H9 (cell line): ENCODE results near the gene SEMA3G. TPM values are rescaled to one million over a fixed set of nuclear protein-coding genes. Genes with fewer than 3 reads are reported as not detected.
A peak's percentile ranks its signal among the peaks of the same experiment; 100 is the strongest.

ENCODE experiments used
- DNase-seq: peaks from one replicate; pipeline ENCODE4 v3.0.0-alpha.2; 2017
- H2AFZ ChIP-seq: one replicate; pipeline ENCODE4 v1.6.1; 2013; ENCODE audit warnings: mild to moderate bottlenecking, low read length, control low read depth, moderate library complexity
- H2AK5ac ChIP-seq: 2 replicates; pipeline ENCODE4 v1.6.1; 2013; ENCODE audit warnings: low read length, control low read depth, mixed read lengths; ENCODE audit not compliant: insufficient read length
- H2BK120ac ChIP-seq: one replicate; pipeline ENCODE4 v1.6.1; 2013; ENCODE audit warnings: low read depth, mild to moderate bottlenecking, low read length, control low read depth, inconsistent platforms; ENCODE audit not compliant: poor library complexity, severe bottlenecking
- H2BK12ac ChIP-seq: 2 replicates; pipeline ENCODE4 v1.6.1; 2013; ENCODE audit warnings: low read length, control low read depth, mixed read lengths, low read depth; ENCODE audit not compliant: insufficient read length
- H2BK15ac ChIP-seq: 2 replicates; pipeline ENCODE4 v1.6.1; 2013; ENCODE audit warnings: low read depth, low read length, control low read depth
- H2BK20ac ChIP-seq: one replicate; pipeline ENCODE4 v1.6.1; 2013; ENCODE audit warnings: low read depth, mild to moderate bottlenecking, low read length, control low read depth, inconsistent platforms; ENCODE audit not compliant: poor library complexity, severe bottlenecking
- H2BK5ac ChIP-seq: 2 replicates; pipeline ENCODE4 v1.6.1; 2013; ENCODE audit warnings: low read length, control low read depth, mixed read lengths; ENCODE audit not compliant: insufficient read length
- H3K14ac ChIP-seq: 2 replicates; pipeline ENCODE4 v1.6.1; 2013; ENCODE audit warnings: low read length, control low read depth; ENCODE audit not compliant: insufficient read depth
- H3K18ac ChIP-seq: 2 replicates; pipeline ENCODE4 v1.6.1; 2013; ENCODE audit warnings: low read depth, mild to moderate bottlenecking, mixed read lengths, low read length, control low read depth; ENCODE audit not compliant: insufficient read length
- H3K23ac ChIP-seq: 2 replicates; pipeline ENCODE4 v1.6.1; 2013; ENCODE audit warnings: low read length, control low read depth, mixed read lengths, low read depth; ENCODE audit not compliant: insufficient read length
- H3K23me2 ChIP-seq: 2 replicates; pipeline ENCODE4 v1.6.1; 2013; ENCODE audit warnings: low read depth, mild to moderate bottlenecking, mixed read lengths, low read length, control low read depth; ENCODE audit not compliant: insufficient read length, poor library complexity, severe bottlenecking
- H3K27ac ChIP-seq: 2 replicates; pipeline ENCODE4 v1.5.1; 2013; ENCODE audit warnings: low read length, control low read depth, mixed read lengths, low read depth; ENCODE audit not compliant: insufficient read length
- H3K27me3 ChIP-seq: 2 replicates; pipeline ENCODE4 v1.6.1; 2013; ENCODE audit warnings: low read length, control low read depth, inconsistent platforms; ENCODE audit not compliant: insufficient read depth
- H3K4ac ChIP-seq: 2 replicates; pipeline ENCODE4 v1.6.1; 2013; ENCODE audit warnings: low read depth, mild to moderate bottlenecking, control low read depth, inconsistent platforms, low read length, moderate library complexity
- H3K4me1 ChIP-seq: 2 replicates; pipeline ENCODE4 v1.6.1; 2013; ENCODE audit warnings: low read length, control low read depth, inconsistent platforms; ENCODE audit not compliant: insufficient read depth
- H3K4me2 ChIP-seq: 2 replicates; pipeline ENCODE4 v1.6.1; 2013; ENCODE audit warnings: low read length, control low read depth, mixed read lengths; ENCODE audit not compliant: insufficient read length, insufficient read depth
- H3K56ac ChIP-seq: 2 replicates; pipeline ENCODE4 v1.6.1; 2013; ENCODE audit warnings: low read depth, mild to moderate bottlenecking, mixed read lengths, low read length, control low read depth; ENCODE audit not compliant: insufficient read length
- H3K79me1 ChIP-seq: 2 replicates; pipeline ENCODE4 v1.6.1; 2013; ENCODE audit warnings: low read depth, mild to moderate bottlenecking, moderate library complexity, low read length, control low read depth, inconsistent platforms; ENCODE audit not compliant: insufficient read depth, poor library complexity, severe bottlenecking
- H3K79me2 ChIP-seq: 2 replicates; pipeline ENCODE4 v1.6.1; 2013; ENCODE audit warnings: low read length, control low read depth, inconsistent platforms; ENCODE audit not compliant: insufficient read depth
- H3K9ac ChIP-seq: 2 replicates; pipeline ENCODE4 v1.6.1; 2013; ENCODE audit warnings: low read length, control low read depth, mixed read lengths; ENCODE audit not compliant: insufficient read length; ENCODE audit errors: extremely low read depth
- H3K9me3 ChIP-seq: one replicate; pipeline ENCODE4 v1.6.1; 2013; ENCODE audit warnings: low read depth, low read length, inconsistent platforms; ENCODE audit not compliant: control insufficient read depth
- H3T11ph ChIP-seq: one replicate; pipeline ENCODE4 v1.6.1; 2013; ENCODE audit warnings: mild to moderate bottlenecking, low read length, control low read depth, inconsistent platforms
- H4K20me1 ChIP-seq: one replicate; pipeline ENCODE4 v1.6.1; 2013; ENCODE audit not compliant: control insufficient read depth, insufficient read length, insufficient read depth
- H4K5ac ChIP-seq: 2 replicates; pipeline ENCODE4 v1.6.1; 2013; ENCODE audit warnings: low read depth, mild to moderate bottlenecking, mixed read lengths, low read length, control low read depth; ENCODE audit not compliant: insufficient read length
- H4K8ac ChIP-seq: replicated peaks from 2 replicates; pipeline ENCODE4 v1.6.1; 2013; ENCODE audit warnings: low read length, control low read depth, mixed read lengths, low read depth; ENCODE audit not compliant: insufficient read length
- H4K91ac ChIP-seq: 2 replicates; pipeline ENCODE4 v1.6.1; 2013; ENCODE audit warnings: low read depth, mild to moderate bottlenecking, moderate library complexity, mixed read lengths, low read length, control low read depth; ENCODE audit not compliant: insufficient read length
- H3K27ac Mint-ChIP-seq, 3 experiments: 2 replicates in 2 of 3; 3 replicates in 1 of 3; pipeline ENCODE4 v1.8.0; 2020 to 2021; ENCODE audit warnings: mixed read lengths in 3 of 3, mild to moderate bottlenecking in 1 of 3, moderate library complexity in 1 of 3
- H3K27me3 Mint-ChIP-seq: 2 replicates; pipeline ENCODE4 v1.8.0; 2021; ENCODE audit warnings: low read depth, mild to moderate bottlenecking, moderate library complexity, mixed read lengths
- H3K36me3 Mint-ChIP-seq, 3 experiments: 2 replicates in 2 of 3; 3 replicates in 1 of 3; pipeline ENCODE4 v1.8.0; 2020 to 2021; ENCODE audit warnings: low read depth in 3 of 3, mixed read lengths in 3 of 3; ENCODE audit not compliant: insufficient read depth in 1 of 3
- H3K4me1 Mint-ChIP-seq, 2 experiments: 2 replicates each; pipeline ENCODE4 v1.8.0; 2020; ENCODE audit warnings: mixed read lengths in 2 of 2
- H3K4me3 Mint-ChIP-seq, 2 experiments: 2 replicates in 1 of 2; 3 replicates in 1 of 2; pipeline ENCODE4 v1.8.0; 2020 to 2021; ENCODE audit warnings: mild to moderate bottlenecking in 2 of 2, mixed read lengths in 2 of 2, moderate library complexity in 1 of 2
- H3K9me3 Mint-ChIP-seq, 2 experiments: 2 replicates in 1 of 2; 3 replicates in 1 of 2; pipeline ENCODE4 v1.8.0; 2020; ENCODE audit warnings: mild to moderate bottlenecking in 2 of 2, mixed read lengths in 2 of 2, moderate library complexity in 1 of 2
- CTCF ChIP-seq: fragments of 200-600 bp; sonication (generic); conservative IDR thresholded peaks from 3 replicates; pipeline ENCODE4 v1.8.0; 2021; ENCODE audit warnings: antibody characterized with exemption, mild to moderate bottlenecking
- WGBS: extraction: QIAGEN DNeasy Blood & Tissue Kit; methylation state at CpG from one replicate; pipeline ENCODE4 v1.1.7; 2013; ENCODE audit warnings: missing lambda C conversion rate, low lambda C conversion rate, mixed read lengths; ENCODE audit not compliant: insufficient read length; ENCODE audit errors: extremely low coverage; 5-methylcytosine and 5-hydroxymethylcytosine counted together
- total RNA-seq: library from RNA; stranded (reverse); gene quantifications from 2 replicates; pipeline ENCODE4 v1.2.1, GENCODE V29; 2021

SEMA3G gene
- total RNA-seq, 1 experiment from 2014 or later = 2.4 TPM

- no peak overlapping the region for H3K56ac ChIP-seq
- peak; percentile 42 for DNase-seq
- no peak overlapping the region for H4K8ac ChIP-seq
- H3K27me3 Mint-ChIP-seq = peaks cover 2% of the 10 kb centered on the region; the same call in 1 of the 2 replicates
- H3K27ac Mint-ChIP-seq = no peak overlapping the region
- H2BK12ac ChIP-seq = no peak overlapping the region
- no peak overlapping the region for H4K91ac ChIP-seq
- H3K9me3 Mint-ChIP-seq = no peaks in the 10 kb centered on the region
- H3K4me1 ChIP-seq = 0 out of 2 replicates have a peak, but pooled peaks cover under 1% of the 10 kb centered on the region
- H3K79me2 ChIP-seq = no peaks in the 10 kb centered on the region
- WGBS = no CpG with 5 or more reads among the region's 7 CpGs
- H3K36me3 Mint-ChIP-seq = no peaks in the 10 kb centered on the region
- no peak overlapping the region for H3K4me3 Mint-ChIP-seq
- H3K23ac ChIP-seq = no peak overlapping the region
- H3K9me3 ChIP-seq = no peaks in the 10 kb centered on the region
- no peak overlapping the region for H2BK20ac ChIP-seq
- no peak overlapping the region for H3K18ac ChIP-seq
- H4K5ac ChIP-seq = no peak overlapping the region
- no peak overlapping the region for H2BK15ac ChIP-seq
- no peak overlapping the region for H3K27ac ChIP-seq
- peaks cover 5 to 19% of the 10 kb centered on the region in 2 experiments for H3K4me1 Mint-ChIP-seq
- H3K27me3 ChIP-seq = no peaks in the 10 kb centered on the region
- TF ChIP-seq CTCF = peak; percentile 82
- no peak overlapping the region for H2BK120ac ChIP-seq
- H2BK5ac ChIP-seq = no peak overlapping the region
- no peaks in the 10 kb centered on the region for H3K23me2 ChIP-seq
- no peaks in the 10 kb centered on the region for H4K20me1 ChIP-seq
- H3K79me1 ChIP-seq = no peaks in the 10 kb centered on the region
- H3T11ph ChIP-seq = no peak overlapping the region
- no peak overlapping the region for H3K14ac ChIP-seq
- no peak overlapping the region for H3K9ac ChIP-seq
- no peak overlapping the region for H2AFZ ChIP-seq
- H3K4me2 ChIP-seq = no peak overlapping the region
- no peak overlapping the region for H2AK5ac ChIP-seq
- no peak overlapping the region for H3K4ac ChIP-seq
These were observed 16.5 kb downstream of the SEMA3G start for GRCh38 chr3:52428151-52429005.
